NB4 (cell line): ENCODE measurements around the gene MIER2.
"Not testable (repeated sequence)": the region's sequence is repeated elsewhere in the genome, so short reads cannot be mapped to it uniquely, and the experiment has no call there.

ENCODE experiments used
- MYC ChIP-seq: IDR thresholded peaks from 2 replicates; pipeline ENCODE4 v1.6.1; 2011; ENCODE audit warnings: low read depth, low read length
- POLR2A ChIP-seq: IDR thresholded peaks from 2 replicates; pipeline ENCODE4 v1.6.1; 2011; ENCODE audit warnings: mild to moderate bottlenecking; ENCODE audit not compliant: insufficient read length; ENCODE audit errors: extremely low read depth
- TF ChIP-seq, protein P1 (sequence below): IDR thresholded peaks from one replicate; pipeline ENCODE4 v1.5.1; 2012; ENCODE audit warnings: low read depth, low read length
- TF ChIP-seq, protein P2 (sequence below): IDR thresholded peaks from 2 replicates; pipeline ENCODE4 v1.6.1; 2011; ENCODE audit warnings: low read depth, low read length

DNA sequence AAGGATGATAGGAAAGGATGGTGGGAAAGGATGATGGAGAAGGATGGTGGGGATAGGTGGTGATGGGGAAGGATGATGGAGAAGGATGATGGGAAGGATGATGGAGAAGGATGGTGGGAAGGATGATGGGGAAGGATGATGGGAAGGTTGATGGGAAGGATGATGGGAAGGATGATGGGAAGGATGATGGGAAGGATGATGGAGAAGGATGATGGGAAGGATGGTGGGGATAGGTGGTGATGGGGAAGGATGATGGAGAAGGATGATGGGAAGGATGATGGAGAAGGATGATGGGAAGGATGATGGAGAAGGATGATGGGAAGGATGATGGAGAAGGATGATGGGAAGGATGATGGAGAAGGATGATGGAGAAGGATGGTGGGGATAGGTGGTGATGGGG is 49.0 kb upstream of the MIER2 start:
- TF ChIP-seq, protein P1, sequence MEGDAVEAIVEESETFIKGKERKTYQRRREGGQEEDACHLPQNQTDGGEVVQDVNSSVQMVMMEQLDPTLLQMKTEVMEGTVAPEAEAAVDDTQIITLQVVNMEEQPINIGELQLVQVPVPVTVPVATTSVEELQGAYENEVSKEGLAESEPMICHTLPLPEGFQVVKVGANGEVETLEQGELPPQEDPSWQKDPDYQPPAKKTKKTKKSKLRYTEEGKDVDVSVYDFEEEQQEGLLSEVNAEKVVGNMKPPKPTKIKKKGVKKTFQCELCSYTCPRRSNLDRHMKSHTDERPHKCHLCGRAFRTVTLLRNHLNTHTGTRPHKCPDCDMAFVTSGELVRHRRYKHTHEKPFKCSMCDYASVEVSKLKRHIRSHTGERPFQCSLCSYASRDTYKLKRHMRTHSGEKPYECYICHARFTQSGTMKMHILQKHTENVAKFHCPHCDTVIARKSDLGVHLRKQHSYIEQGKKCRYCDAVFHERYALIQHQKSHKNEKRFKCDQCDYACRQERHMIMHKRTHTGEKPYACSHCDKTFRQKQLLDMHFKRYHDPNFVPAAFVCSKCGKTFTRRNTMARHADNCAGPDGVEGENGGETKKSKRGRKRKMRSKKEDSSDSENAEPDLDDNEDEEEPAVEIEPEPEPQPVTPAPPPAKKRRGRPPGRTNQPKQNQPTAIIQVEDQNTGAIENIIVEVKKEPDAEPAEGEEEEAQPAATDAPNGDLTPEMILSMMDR = not testable (repeated sequence)
- TF ChIP-seq, protein P2, sequence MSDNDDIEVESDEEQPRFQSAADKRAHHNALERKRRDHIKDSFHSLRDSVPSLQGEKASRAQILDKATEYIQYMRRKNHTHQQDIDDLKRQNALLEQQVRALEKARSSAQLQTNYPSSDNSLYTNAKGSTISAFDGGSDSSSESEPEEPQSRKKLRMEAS = not testable (repeated sequence)
- TF ChIP-seq POLR2A, MYC: not testable (repeated sequence)
